ENCODE data around the gene ELOVL1.

- TF ChIP-seq CTCF (conservative IDR thresholded peaks at IDR 0.05; ENCODE audit: low read depth, low read length) (no peak), EZH2 (IDR thresholded peaks at IDR 0.05; ENCODE audit: borderline replicate concordance, low read depth, low read length, poor library complexity, severe bottlenecking) (no peak)
Observed at GRCh38 chr1:43317817-43318471, 49.9 kb downstream of the ELOVL1 start.

Measured in A673 (cell line).